OCI-LY7 (cell line): ENCODE results near the gene OCSTAMP. TPM values are rescaled to one million over a fixed set of nuclear protein-coding genes. Genes with fewer than 3 reads are reported as not detected.

ENCODE experiments used
- BruUV-seq: library from RNA; stranded (reverse); fragments of 400-500 nt; replicated peaks from 2 replicates; lab custom pipeline; 2021; lab: Mats Ljungman, UMichigan
- CTCF ChIA-PET: fragments of 300-600 bp; sonication (Branson Sonifier 250); formaldehyde crosslinking; loops from one replicate; lab custom pipeline; 2022; ENCODE audit warnings: antibody characterized with exemption; ENCODE audit not compliant: unreplicated experiment; lab: Charles Lee
- POLR2A ChIA-PET: fragments of 300-600 bp; sonication (Branson Sonifier 250); formaldehyde crosslinking; loops from one replicate; lab custom pipeline; 2022; ENCODE audit warnings: antibody characterized with exemption; lab: Charles Lee
- DNase-seq: peaks from one replicate; pipeline ENCODE4 v3.0.0-alpha.2; 2015; ENCODE audit warnings: low spot score
- H2AFZ ChIP-seq: fragments of 200-600 bp; sonication (generic), shearing (Covaris generic); 2 replicates; pipeline ENCODE4 v1.6.1; 2014; ENCODE audit warnings: mild to moderate bottlenecking, antibody characterized with exemption, low read length, moderate library complexity
- H3K27ac ChIP-seq: fragments of 200-600 bp; sonication (generic); 2 replicates; pipeline ENCODE4 v1.5.1; 2014; ENCODE audit warnings: mixed run types, low read depth, mild to moderate bottlenecking, moderate library complexity, low read length, inconsistent platforms; ENCODE audit not compliant: poor library complexity, severe bottlenecking
- H3K36me3 ChIP-seq: fragments of 200-600 bp; sonication (generic); 2 replicates; pipeline ENCODE4 v1.6.1; 2014; ENCODE audit warnings: mild to moderate bottlenecking, antibody characterized with exemption, low read length, moderate library complexity, mixed read lengths; ENCODE audit not compliant: insufficient read depth
- H3K4me1 ChIP-seq: fragments of 200-600 bp; sonication (generic); 2 replicates; pipeline ENCODE4 v1.5.1; 2014; ENCODE audit warnings: mild to moderate bottlenecking, low read length; ENCODE audit not compliant: insufficient read depth, poor library complexity, severe bottlenecking
- H3K4me2 ChIP-seq: fragments of 200-600 bp; sonication (generic); 2 replicates; pipeline ENCODE4 v1.6.1; 2014; ENCODE audit warnings: mild to moderate bottlenecking, low read length
- H3K4me3 ChIP-seq: fragments of 200-600 bp; sonication (generic); 2 replicates; pipeline ENCODE4 v1.5.1; 2014; ENCODE audit warnings: mild to moderate bottlenecking, low read depth, low read length; ENCODE audit not compliant: poor library complexity, severe bottlenecking
- H3K79me2 ChIP-seq: fragments of 200-600 bp; sonication (generic); 2 replicates; pipeline ENCODE4 v1.6.1; 2016; ENCODE audit warnings: low read depth, mild to moderate bottlenecking, low read length, moderate library complexity, mixed read lengths; ENCODE audit not compliant: insufficient read depth
- H3K9me2 ChIP-seq: fragments of 200-600 bp; sonication (generic); 2 replicates; pipeline ENCODE4 v1.6.1; 2016; ENCODE audit warnings: mild to moderate bottlenecking, low read length, mixed read lengths; ENCODE audit not compliant: insufficient read depth
- H3K9me3 ChIP-seq: fragments of 200-600 bp; sonication (generic); 2 replicates; pipeline ENCODE4 v1.6.1; 2014; ENCODE audit warnings: mild to moderate bottlenecking, mixed run types, low read length, mixed read lengths
- H4K20me1 ChIP-seq: fragments of 200-600 bp; sonication (generic); 2 replicates; pipeline ENCODE4 v1.6.1; 2014; ENCODE audit warnings: mild to moderate bottlenecking, antibody characterized with exemption, low read length, moderate library complexity, mixed read lengths; ENCODE audit not compliant: insufficient read depth
- CTCF ChIP-seq: fragments of 200-600 bp; sonication (generic); conservative IDR thresholded peaks from 2 replicates; pipeline ENCODE4 v1.5.1; 2014; ENCODE audit warnings: mild to moderate bottlenecking, antibody characterized with exemption, low read length, moderate library complexity, mixed read lengths
- EZH2phosphoT487 ChIP-seq: fragments of 200-600 bp; sonication (generic); IDR thresholded peaks from 2 replicates; pipeline ENCODE4 v1.6.1; 2018; ENCODE audit warnings: low read depth, borderline replicate concordance, mild to moderate bottlenecking, mixed run types, antibody characterized with exemption, low read length, moderate library complexity, mixed read lengths
- intact Hi-C: fragments of 100-400 bp; cut with micrococcal nuclease; formaldehyde crosslinking; loops from one replicate; pipeline ENCODE4 v1.10.0; 2022; ENCODE audit not compliant: unreplicated experiment
- total RNA-seq, 2 experiments: library from RNA; depleted of rRNA in 1 of 2; stranded (reverse); fragments of >200 nt in 1 of 2; shearing (Covaris generic) in 1 of 2; gene quantifications; 2 replicates each; pipeline ENCODE4 v1.2.3, GENCODE V29; 2014 to 2022

Gene OCSTAMP
- total RNA-seq, 2 experiments from 2014 or later = not detected

- H3K27ac ChIP-seq = no peak overlapping the region
- no peaks in the 10 kb centered on the region for H3K79me2 ChIP-seq
- H2AFZ ChIP-seq = no peak overlapping the region
- ChIA-PET POLR2A (no interaction called here), CTCF (no interaction called here)
- H3K36me3 ChIP-seq = no peaks in the 10 kb centered on the region
- intact Hi-C loops = no loop called here
- no peaks in the 10 kb centered on the region for H4K20me1 ChIP-seq
- H3K4me3 ChIP-seq = no peak overlapping the region
- no peaks in the 10 kb centered on the region for H3K9me2 ChIP-seq
- TF ChIP-seq EZH2phosphoT487 (no peak), CTCF (no peak)
- BruUV-seq = no TSS peak
- H3K4me2 ChIP-seq = no peak overlapping the region
- DNase-seq = no peak
- no peaks in the 10 kb centered on the region for H3K4me1 ChIP-seq
- H3K9me3 ChIP-seq = no peaks in the 10 kb centered on the region
These were observed 26.6 kb downstream of the OCSTAMP start for GRCh38 chr20:46523696-46524328.

- H3K79me2 ChIP-seq = no peaks in the 10 kb centered on the region
- no peaks in the 10 kb centered on the region for H3K9me3 ChIP-seq
- no peak for TF ChIP-seq CTCF
- no peak for TF ChIP-seq EZH2phosphoT487
- H3K4me2 ChIP-seq = no peak overlapping the region
- H3K4me3 ChIP-seq = no peak overlapping the region
- H3K27ac ChIP-seq = no peak overlapping the region
- BruUV-seq = no TSS peak
- H4K20me1 ChIP-seq = no peaks in the 10 kb centered on the region
- no peaks in the 10 kb centered on the region for H3K4me1 ChIP-seq
- no peaks in the 10 kb centered on the region for H3K9me2 ChIP-seq
- no peak for DNase-seq
- POLR2A ChIA-PET = no interaction called here
- CTCF ChIA-PET = no interaction called here
- intact Hi-C loops = no loop called here
- no peak overlapping the region for H2AFZ ChIP-seq
- no peaks in the 10 kb centered on the region for H3K36me3 ChIP-seq
These were observed 27.3 kb downstream of the OCSTAMP start for GRCh38 chr20:46523108-46523507.

- H3K4me2 ChIP-seq = no peak overlapping the region
- intact Hi-C loops = loop anchor here (1.0 kb wide), 1 partner anchor 160 kb away; no protein-coding TSS in a partner anchor
- H3K9me2 ChIP-seq = no peaks in the 10 kb centered on the region
- peak; percentile 68 for TF ChIP-seq CTCF
- no peak for TF ChIP-seq EZH2phosphoT487
- POLR2A ChIA-PET = no interaction called here
- H3K9me3 ChIP-seq = no peaks in the 10 kb centered on the region
- CTCF ChIA-PET = interaction anchor here (0.6 kb wide), 1 partner anchor 321 kb away, joined by 4 read pairs; no protein-coding TSS in a partner anchor
- H3K36me3 ChIP-seq = no peaks in the 10 kb centered on the region
- no peak overlapping the region for H3K27ac ChIP-seq
- no peak overlapping the region for H3K4me3 ChIP-seq
- no peaks in the 10 kb centered on the region for H3K79me2 ChIP-seq
- DNase-seq = peak; percentile 49
- no TSS peak for BruUV-seq
- H3K4me1 ChIP-seq = no peaks in the 10 kb centered on the region
- no peaks in the 10 kb centered on the region for H4K20me1 ChIP-seq
- no peak overlapping the region for H2AFZ ChIP-seq
These were observed 29.4 kb downstream of the OCSTAMP start for GRCh38 chr20:46520976-46521579.
